ENCODE results near the gene SH3RF3. TPM values are rescaled to one million over a fixed set of nuclear protein-coding genes. Genes with fewer than 3 reads are reported as not detected.

Gene SH3RF3
- total and polyA plus RNA-seq, 9 of the 15 experiments (the other 6 are each of a cell fraction or from before 2014, with no cell fraction given) = 0.02 TPM; not detected in 8

DNA sequence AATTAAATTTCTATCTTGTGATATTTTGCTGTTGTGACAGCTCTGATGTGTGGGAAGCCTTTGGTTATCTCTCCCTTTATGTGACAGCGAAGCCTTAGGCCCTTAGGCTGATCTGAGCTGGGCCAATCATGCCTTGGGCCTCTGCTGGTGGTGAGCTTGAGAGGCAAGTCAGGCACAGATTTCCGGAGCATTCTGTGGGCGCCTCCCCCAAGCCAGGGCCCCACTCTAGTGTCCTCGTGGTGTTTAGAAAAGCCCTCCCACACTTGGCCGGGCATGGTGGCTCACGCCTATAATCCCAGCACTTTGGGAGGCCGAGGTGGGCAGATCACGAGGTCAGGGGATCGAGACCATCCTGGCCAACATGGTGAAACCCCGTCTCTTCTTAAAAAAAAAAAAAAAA is 239.8 kb downstream of the SH3RF3 start:
- TF ChIP-seq HMG20A (CRISPR knock-in tag; conservative IDR thresholded peaks at IDR 0.05) = no peak
- no peak for TF ChIP-seq NFIX (CRISPR knock-in tag; IDR thresholded peaks at IDR 0.05; ENCODE audit: low read depth)
- no peak for TF ChIP-seq ZFX (CRISPR knock-in tag; IDR thresholded peaks at IDR 0.05)
- TF ChIP-seq, protein P1, sequence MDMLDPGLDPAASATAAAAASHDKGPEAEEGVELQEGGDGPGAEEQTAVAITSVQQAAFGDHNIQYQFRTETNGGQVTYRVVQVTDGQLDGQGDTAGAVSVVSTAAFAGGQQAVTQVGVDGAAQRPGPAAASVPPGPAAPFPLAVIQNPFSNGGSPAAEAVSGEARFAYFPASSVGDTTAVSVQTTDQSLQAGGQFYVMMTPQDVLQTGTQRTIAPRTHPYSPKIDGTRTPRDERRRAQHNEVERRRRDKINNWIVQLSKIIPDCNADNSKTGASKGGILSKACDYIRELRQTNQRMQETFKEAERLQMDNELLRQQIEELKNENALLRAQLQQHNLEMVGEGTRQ (CRISPR knock-in tag; IDR thresholded peaks at IDR 0.05) = no peak
- TF ChIP-seq PTBP1 (IDR thresholded peaks at IDR 0.05; ENCODE audit: low read depth, low read length) = no peak
- TF ChIP-seq IFI16 (CRISPR knock-in tag; IDR thresholded peaks at IDR 0.05) = no peak
- no peak for TF ChIP-seq HNRNPL (IDR thresholded peaks at IDR 0.05; ENCODE audit: low read depth, low read length)
- TF ChIP-seq ZNF23 (CRISPR knock-in tag; IDR thresholded peaks at IDR 0.05) = no peak
- no peak for TF ChIP-seq ZNF121 (CRISPR knock-in tag; conservative IDR thresholded peaks at IDR 0.05)
- TF ChIP-seq, protein P2, sequence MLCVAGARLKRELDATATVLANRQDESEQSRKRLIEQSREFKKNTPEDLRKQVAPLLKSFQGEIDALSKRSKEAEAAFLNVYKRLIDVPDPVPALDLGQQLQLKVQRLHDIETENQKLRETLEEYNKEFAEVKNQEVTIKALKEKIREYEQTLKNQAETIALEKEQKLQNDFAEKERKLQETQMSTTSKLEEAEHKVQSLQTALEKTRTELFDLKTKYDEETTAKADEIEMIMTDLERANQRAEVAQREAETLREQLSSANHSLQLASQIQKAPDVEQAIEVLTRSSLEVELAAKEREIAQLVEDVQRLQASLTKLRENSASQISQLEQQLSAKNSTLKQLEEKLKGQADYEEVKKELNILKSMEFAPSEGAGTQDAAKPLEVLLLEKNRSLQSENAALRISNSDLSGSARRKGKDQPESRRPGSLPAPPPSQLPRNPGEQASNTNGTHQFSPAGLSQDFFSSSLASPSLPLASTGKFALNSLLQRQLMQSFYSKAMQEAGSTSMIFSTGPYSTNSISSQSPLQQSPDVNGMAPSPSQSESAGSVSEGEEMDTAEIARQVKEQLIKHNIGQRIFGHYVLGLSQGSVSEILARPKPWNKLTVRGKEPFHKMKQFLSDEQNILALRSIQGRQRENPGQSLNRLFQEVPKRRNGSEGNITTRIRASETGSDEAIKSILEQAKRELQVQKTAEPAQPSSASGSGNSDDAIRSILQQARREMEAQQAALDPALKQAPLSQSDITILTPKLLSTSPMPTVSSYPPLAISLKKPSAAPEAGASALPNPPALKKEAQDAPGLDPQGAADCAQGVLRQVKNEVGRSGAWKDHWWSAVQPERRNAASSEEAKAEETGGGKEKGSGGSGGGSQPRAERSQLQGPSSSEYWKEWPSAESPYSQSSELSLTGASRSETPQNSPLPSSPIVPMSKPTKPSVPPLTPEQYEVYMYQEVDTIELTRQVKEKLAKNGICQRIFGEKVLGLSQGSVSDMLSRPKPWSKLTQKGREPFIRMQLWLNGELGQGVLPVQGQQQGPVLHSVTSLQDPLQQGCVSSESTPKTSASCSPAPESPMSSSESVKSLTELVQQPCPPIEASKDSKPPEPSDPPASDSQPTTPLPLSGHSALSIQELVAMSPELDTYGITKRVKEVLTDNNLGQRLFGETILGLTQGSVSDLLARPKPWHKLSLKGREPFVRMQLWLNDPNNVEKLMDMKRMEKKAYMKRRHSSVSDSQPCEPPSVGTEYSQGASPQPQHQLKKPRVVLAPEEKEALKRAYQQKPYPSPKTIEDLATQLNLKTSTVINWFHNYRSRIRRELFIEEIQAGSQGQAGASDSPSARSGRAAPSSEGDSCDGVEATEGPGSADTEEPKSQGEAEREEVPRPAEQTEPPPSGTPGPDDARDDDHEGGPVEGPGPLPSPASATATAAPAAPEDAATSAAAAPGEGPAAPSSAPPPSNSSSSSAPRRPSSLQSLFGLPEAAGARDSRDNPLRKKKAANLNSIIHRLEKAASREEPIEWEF (CRISPR knock-in tag; IDR thresholded peaks at IDR 0.05) = no peak
- BruUV-seq (replicated peaks) = no TSS peak
- no peaks in the 10 kb centered on the region for H3K9me3 ChIP-seq (replicated peaks; ENCODE audit: control insufficient read depth, insufficient read depth, low read depth, low read length)
- H3K4me3 ChIP-seq = no peak overlapping the region
- H3K27ac ChIP-seq (ENCODE audit: extremely low read depth, low read depth, low read length) = no peak overlapping the region
- ChIA-PET CTCF (ENCODE audit: low intra/inter-chr PET ratio) (no interaction called here), POLR2A (interaction anchor here (1.3 kb wide), 1 partner anchor 9 kb away, joined by 3 read pairs; no protein-coding TSS in a partner anchor)
- H3K27me3 ChIP-seq (ENCODE audit: control insufficient read depth in 2 of 2, insufficient read depth in 2 of 2, low read length in 2 of 2) = peaks cover 6 to 39% of the 10 kb centered on the region in 2 experiments; a peak in 3 of 5 replicates
- FAIRE-seq = no peak
- no peak overlapping the region for H3K4me2 ChIP-seq (ENCODE audit: insufficient read depth, low read length)
- intact Hi-C loops (cut with micrococcal nuclease) = no loop called here
- no peaks in the 10 kb centered on the region for H3K9me1 ChIP-seq (ENCODE audit: control insufficient read depth, insufficient read depth, low read length)
- 0% methylated on average over 9 of the region's 10 CpGs for WGBS (ENCODE audit: insufficient coverage, low coverage, missing lambda C conversion rate)
- no peaks in the 10 kb centered on the region for H4K20me1 ChIP-seq (replicated peaks; ENCODE audit: control insufficient read depth, insufficient read depth, low read length)
- no peaks in the 10 kb centered on the region for H3K79me2 ChIP-seq (ENCODE audit: control insufficient read depth, insufficient read depth, low read length)
- no peaks in the 10 kb centered on the region; a peak in 1 of 5 replicates for H3K4me1 ChIP-seq (replicated peaks in 1 of 2; ENCODE audit: control insufficient read depth in 2 of 2, insufficient read depth in 2 of 2, low read length in 2 of 2)
- in situ Hi-C loops (cut with MboI) = no loop called here
- H3K36me3 ChIP-seq (ENCODE audit: control insufficient read depth, insufficient read depth, low read length) = no peaks in the 10 kb centered on the region
- H2AFZ ChIP-seq (ENCODE audit: low read depth, low read length) = no peak overlapping the region
- no peak overlapping the region for H3K9ac ChIP-seq (ENCODE audit: insufficient read depth in 1 of 2, low read depth in 2 of 2, low read length in 2 of 2)
- no peak for DNase-seq (ENCODE audit: extremely low read depth in 1 of 4, low spot score in 3 of 4)
- ATAC-seq = no peak
